Right atrium auricular region (tissue), 2 donors: ENCODE data around the gene COX6B2. TPM values are rescaled to one million over a fixed set of nuclear protein-coding genes. Genes with fewer than 3 reads are reported as not detected.

Source experiments
- DNase-seq: peaks from one replicate; pipeline ENCODE4 v3.0.0-alpha.2; 2019; ENCODE audit warnings: low spot score
- H3K27ac ChIP-seq, 2 donors: fragments of 200-600 bp; sonication (generic); 1 replicate in 1 of 2; 2 replicates in 1 of 2; pipeline ENCODE4 v1.5.1; 2016 to 2019
- H3K27me3 ChIP-seq, 2 donors: fragments of 200-600 bp; sonication (generic); one replicate each; pipeline versions ENCODE4 v1.5.1 to v1.6.0; 2017 to 2019
- H3K36me3 ChIP-seq: fragments of 200-600 bp; sonication (generic); one replicate; pipeline ENCODE4 v1.5.1; 2016
- H3K4me1 ChIP-seq, 2 donors: fragments of 200-600 bp; sonication (generic); one replicate each; pipeline versions ENCODE4 v1.5.1 to v1.6.0; 2017 to 2019
- H3K4me3 ChIP-seq, 2 donors: fragments of 200-600 bp; sonication (generic); 1 replicate in 1 of 2; 2 replicates in 1 of 2; pipeline ENCODE4 v1.5.1; 2017 to 2019; ENCODE audit warnings: mild to moderate bottlenecking in 1 of 2, moderate library complexity in 1 of 2
- H3K9me3 ChIP-seq, 2 donors: fragments of 200-600 bp; sonication (generic); one replicate each; pipeline ENCODE4 v1.5.1; 2019
- total RNA-seq, 2 donors: library from RNA; depleted of rRNA; stranded (reverse); fragments of >200 nt; gene quantifications; one replicate each; pipeline ENCODE4 v1.1.0, GENCODE V29; 2016
- TF ChIP-seq, protein P1 (sequence below), 2 donors: fragments of 200-600 bp; sonication (generic); IDR thresholded peaks; one replicate each; pipeline ENCODE4 v1.5.1; 2019; ENCODE audit warnings: antibody characterized with exemption in 2 of 2

Gene COX6B2
- total RNA-seq, 2 donors from 2014 or later, result not detected

DNA sequence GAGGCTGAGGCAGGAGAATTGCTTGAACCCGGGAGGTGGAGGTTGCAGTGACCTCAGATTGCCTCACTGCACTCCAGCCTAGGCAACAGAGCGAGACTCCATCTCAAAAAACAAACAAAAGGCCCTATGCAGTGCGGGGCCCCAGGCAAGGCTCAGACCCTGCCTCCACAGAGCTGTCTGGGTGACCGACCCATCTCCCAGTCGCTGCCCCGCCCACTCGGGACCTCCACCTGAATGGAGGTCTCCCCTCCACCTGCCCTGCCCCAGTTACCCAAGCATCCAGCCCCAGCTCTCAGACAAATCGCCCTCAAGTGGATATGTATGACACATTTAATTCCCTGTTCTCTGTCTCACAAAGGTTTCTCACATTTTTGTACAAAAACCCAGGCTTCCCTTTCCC lies 10.7 kb upstream of the COX6B2 start:
- Histone ChIP-seq H3K9me3 (no peaks in the 10 kb centered on the region), H3K36me3 (no peaks in the 10 kb centered on the region), H3K27ac (no peak overlapping the region), H3K4me1 (peaks cover 0 to 14% of the 10 kb centered on the region in 2 donors), H3K4me3 (no peak overlapping the region), H3K27me3 (peaks cover 12 to 21% of the 10 kb centered on the region in 2 donors)
- no peak for DNase-seq
- TF ChIP-seq, protein P1, sequence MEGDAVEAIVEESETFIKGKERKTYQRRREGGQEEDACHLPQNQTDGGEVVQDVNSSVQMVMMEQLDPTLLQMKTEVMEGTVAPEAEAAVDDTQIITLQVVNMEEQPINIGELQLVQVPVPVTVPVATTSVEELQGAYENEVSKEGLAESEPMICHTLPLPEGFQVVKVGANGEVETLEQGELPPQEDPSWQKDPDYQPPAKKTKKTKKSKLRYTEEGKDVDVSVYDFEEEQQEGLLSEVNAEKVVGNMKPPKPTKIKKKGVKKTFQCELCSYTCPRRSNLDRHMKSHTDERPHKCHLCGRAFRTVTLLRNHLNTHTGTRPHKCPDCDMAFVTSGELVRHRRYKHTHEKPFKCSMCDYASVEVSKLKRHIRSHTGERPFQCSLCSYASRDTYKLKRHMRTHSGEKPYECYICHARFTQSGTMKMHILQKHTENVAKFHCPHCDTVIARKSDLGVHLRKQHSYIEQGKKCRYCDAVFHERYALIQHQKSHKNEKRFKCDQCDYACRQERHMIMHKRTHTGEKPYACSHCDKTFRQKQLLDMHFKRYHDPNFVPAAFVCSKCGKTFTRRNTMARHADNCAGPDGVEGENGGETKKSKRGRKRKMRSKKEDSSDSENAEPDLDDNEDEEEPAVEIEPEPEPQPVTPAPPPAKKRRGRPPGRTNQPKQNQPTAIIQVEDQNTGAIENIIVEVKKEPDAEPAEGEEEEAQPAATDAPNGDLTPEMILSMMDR (IDR thresholded peaks at IDR 0.05), result no peak

DNA sequence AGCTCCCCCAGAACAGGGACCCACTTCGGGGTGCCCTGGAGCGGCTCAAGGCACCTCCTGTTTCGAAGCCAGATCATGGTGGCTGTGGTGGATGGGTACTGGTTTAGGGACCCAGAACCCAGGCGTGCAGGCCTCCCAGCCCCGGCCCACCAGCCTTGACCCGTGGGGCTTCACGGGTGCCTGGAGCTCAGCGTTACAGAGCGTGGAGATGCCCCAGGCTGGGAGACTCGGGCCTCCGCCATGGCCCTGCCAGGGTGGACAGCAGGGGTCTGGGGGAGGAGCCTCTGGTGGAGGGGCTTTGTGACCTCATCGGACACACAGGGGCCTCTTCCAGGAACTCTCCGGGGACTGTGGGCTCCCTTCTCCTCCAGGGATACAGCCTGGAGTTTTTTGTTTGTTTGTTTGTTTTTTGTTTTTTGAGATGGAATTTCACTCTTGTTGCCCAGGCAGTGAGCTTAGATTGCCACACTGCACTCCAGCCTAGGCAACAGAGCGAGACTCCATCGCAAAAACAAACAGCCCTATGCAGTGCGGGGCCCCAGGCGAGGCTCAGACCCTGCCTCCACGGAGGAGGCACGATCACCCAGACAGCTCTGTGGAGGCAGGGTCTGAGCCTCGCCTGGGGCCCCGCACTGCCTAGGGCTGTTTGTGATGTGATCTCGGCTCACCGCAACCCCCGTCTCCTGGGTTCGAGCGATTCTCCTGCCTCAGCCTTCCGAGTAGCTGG lies 8.6 kb upstream of the COX6B2 start, which contains the start of gene GARIN5B:
Gene GARIN5B (minus strand): TSS at position 271 of the 727 bp plus-strand sequence. CDS start 194 bp downstream, at position 77.
- Histone ChIP-seq H3K36me3 (no peaks in the 10 kb centered on the region), H3K27me3 (peaks cover under 1 to 2% of the 10 kb centered on the region in 2 donors), H3K4me1 (no peaks in the 10 kb centered on the region), H3K27ac (no peak within 1 kb of the TSS), H3K4me3 (no peak within 1 kb of the TSS), H3K9me3 (no peaks in the 10 kb centered on the region)
- no peak for DNase-seq
- TF ChIP-seq, protein P1 (IDR thresholded peaks at IDR 0.05), result no peak

DNA sequence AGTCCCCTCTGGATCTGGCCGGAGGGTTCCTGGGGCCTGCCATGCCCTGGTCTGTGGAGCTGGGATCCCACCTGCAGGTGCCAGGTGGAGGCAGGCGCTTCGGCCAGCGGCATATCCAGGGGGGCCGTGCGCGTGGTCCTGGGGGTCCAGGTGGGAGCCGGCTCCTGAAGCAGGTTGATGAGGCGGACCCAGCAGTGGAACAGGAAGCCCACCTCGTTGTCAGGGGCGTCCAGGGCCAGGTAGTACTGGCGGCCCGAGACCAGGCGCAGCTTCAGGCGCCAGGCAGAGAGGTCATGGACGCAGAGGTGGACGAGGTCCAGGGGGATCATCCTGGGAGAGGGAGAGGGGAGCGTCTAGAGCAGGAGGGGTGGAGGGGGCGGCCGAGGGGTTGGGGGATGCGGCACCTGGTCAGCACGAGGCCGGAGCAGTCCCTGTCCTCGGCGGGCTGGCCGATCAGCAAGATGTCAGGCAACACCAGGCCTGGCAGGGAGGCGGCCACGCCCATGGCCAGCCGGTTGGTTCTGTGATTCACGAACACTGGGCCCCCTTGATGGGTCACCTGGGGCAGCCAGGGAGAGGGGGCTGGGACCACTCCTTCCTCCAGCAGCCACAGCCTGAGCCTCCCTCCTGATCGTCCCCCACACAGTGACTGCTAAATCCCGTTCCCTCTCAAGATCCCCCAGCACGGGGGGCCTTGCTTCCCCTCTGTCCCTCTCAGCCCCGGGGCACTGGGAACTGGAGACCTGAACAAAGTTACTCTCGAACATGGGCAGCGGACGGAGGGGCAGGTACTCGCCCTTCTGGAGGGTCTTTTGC lies 7.9 kb upstream of the COX6B2 start:
- Histone ChIP-seq H3K36me3 (no peaks in the 10 kb centered on the region), H3K27ac (no peak overlapping the region), H3K27me3 (no peaks in the 10 kb centered on the region), H3K4me3 (no peak overlapping the region), H3K4me1 (no peaks in the 10 kb centered on the region), H3K9me3 (no peaks in the 10 kb centered on the region)
- TF ChIP-seq, protein P1 (IDR thresholded peaks at IDR 0.05), result no peak
- no peak for DNase-seq

DNA sequence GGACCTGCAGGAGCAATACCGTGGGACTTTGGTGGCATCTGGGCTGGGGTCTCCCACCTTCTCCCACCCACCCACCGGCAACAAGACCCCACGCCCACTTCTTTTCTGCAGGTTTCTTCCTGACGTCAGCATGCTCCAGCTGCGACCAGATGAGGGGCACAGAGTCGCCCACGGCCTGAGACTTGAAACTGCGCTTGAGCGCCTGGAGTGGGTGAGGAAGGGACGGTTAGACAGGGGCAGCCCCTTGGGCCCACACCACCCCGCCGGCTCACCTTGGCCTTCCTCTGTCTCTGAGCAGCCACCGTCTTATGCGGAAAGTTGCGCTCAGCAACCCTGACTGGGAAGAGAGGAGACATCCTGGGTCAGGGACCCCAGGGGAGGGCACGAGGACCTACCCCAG lies 6.4 kb upstream of the COX6B2 start:
- Histone ChIP-seq H3K27me3 (no peaks in the 10 kb centered on the region), H3K4me3 (no peak overlapping the region), H3K27ac (no peak overlapping the region)

DNA sequence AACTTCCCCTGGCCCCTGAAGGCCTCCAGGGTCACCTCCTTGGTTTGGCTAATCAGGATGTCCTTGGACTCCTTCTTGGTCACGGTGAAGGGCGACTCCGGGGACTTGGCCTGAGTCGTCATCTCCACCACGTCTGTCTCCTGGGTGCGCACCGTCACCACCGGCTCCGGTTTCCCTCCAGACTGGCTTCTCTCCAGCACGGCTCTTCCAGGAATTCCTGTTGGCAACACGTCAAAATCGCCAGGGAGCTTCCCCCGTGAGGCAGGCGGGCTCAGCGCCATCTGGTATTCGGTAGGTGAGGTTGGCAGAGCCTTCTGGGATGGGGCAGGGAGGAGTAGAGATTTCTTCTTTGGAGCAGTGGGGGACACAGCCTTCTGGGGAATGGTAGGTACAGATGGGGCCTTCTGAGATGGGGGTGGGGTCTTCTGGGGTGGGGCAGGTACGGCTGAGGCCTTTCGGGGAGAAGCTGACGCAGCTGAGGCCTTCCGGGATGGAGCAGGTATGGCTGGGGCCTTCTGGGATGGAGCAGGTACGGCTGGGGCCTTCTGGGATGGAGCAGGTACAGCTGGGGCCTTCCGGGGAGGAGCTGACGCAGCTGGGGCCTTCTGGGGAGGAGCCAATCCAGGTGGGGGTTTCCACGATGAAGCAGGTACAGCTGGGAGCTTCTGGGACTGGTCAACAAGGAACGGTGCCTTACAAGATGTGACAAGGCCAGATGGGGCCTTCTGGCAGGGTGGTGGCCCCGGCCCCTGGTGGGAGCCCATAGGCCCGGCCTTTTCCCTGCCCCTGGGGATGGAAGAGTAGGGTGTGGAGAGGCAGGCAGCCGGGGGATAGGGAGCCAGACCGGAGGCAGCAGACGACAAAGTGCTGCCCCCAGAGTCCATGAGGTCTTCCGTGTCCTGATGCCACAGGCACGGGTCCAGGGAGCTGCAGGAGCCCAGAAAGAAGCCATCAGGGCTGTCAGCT lies 4.7 kb upstream of the COX6B2 start:
- H3K27me3 ChIP-seq, result peaks cover 0 to 6% of the 10 kb centered on the region in 2 donors
- H3K4me1 ChIP-seq, result peaks cover 0 to 10% of the 10 kb centered on the region in 2 donors
- no peak overlapping the region for H3K4me3 ChIP-seq
- H3K9me3 ChIP-seq, result no peaks in the 10 kb centered on the region
- no peak for DNase-seq
- no peaks in the 10 kb centered on the region for H3K36me3 ChIP-seq
- TF ChIP-seq, protein P1 (IDR thresholded peaks at IDR 0.05), result no peak
- H3K27ac ChIP-seq, result no peak overlapping the region

More for the DNA sequence above, 6.4 kb upstream of the COX6B2 start:
- TF ChIP-seq, protein P1 (IDR thresholded peaks at IDR 0.05), result no peak
- no peaks in the 10 kb centered on the region for H3K4me1 ChIP-seq
- H3K36me3 ChIP-seq, result no peaks in the 10 kb centered on the region
- no peak for DNase-seq
- H3K9me3 ChIP-seq, result no peaks in the 10 kb centered on the region
